Measurements from ENCODE around the gene MSL3.

- TF ChIP-seq CTCF (IDR thresholded peaks at IDR 0.05) (no peak), CHD4 (IDR thresholded peaks at IDR 0.05; ENCODE audit: borderline replicate concordance) (no peak), POLR2A (IDR thresholded peaks at IDR 0.05; ENCODE audit: low read length) (no peak), CEBPB (IDR thresholded peaks at IDR 0.05) (no peak), ATOH8 (CRISPR knock-in tag; IDR thresholded peaks at IDR 0.05; ENCODE audit: low read depth) (no peak), FOSL2 (IDR thresholded peaks at IDR 0.05) (no peak), FOSL2 (CRISPR knock-in tag; IDR thresholded peaks at IDR 0.05) (no peak), ZFP36 (IDR thresholded peaks at IDR 0.05; ENCODE audit: borderline replicate concordance, partially characterized antibody) (no peak), CBX8 (IDR thresholded peaks at IDR 0.05) (no peak), SMC3 (IDR thresholded peaks at IDR 0.05) (no peak), JUNB (IDR thresholded peaks at IDR 0.05) (no peak), KDM1A (IDR thresholded peaks at IDR 0.05; ENCODE audit: low read depth) (no peak), ELK1 (IDR thresholded peaks at IDR 0.05; ENCODE audit: low read depth, low read length) (no peak)
Observed at GRCh38 chrX:11766487-11766886, 8.4 kb downstream of the MSL3 start.
